WTC11 (cell line): ENCODE data around the gene SHISA7. TPM values are rescaled to one million over a fixed set of nuclear protein-coding genes. Genes with fewer than 3 reads are reported as not detected.

Experiments
- ATAC-seq: fragments of 200-7000 bp; cut with Tn5 transposase; 2 replicates; pipeline ENCODE4 v1.10.0; 2021; ENCODE audit warnings: mild to moderate bottlenecking, moderate library complexity
- Bru-seq: library from RNA; stranded (reverse); fragments of 400-500 nt; gene quantifications from one replicate; lab custom pipeline; 2021; lab: Mats Ljungman, UMichigan
- CTCF ChIA-PET: fragments of 300-600 bp; sonication (Branson Sonifier 250); formaldehyde crosslinking; loops from one replicate; lab custom pipeline; 2021; ENCODE audit warnings: antibody characterized with exemption; lab: Charles Lee
- POLR2A ChIA-PET: fragments of 350-600 bp; sonication (Branson Sonifier 250); formaldehyde crosslinking; loops from one replicate; lab custom pipeline; 2021; ENCODE audit warnings: antibody characterized with exemption; lab: Charles Lee
- DNase-seq: peaks from one replicate; pipeline ENCODE4 v3.0.0; 2021; ENCODE audit warnings: low spot score
- H3K27ac Mint-ChIP-seq: 2 replicates; pipeline ENCODE4 v1.8.0; 2021; ENCODE audit warnings: mixed read lengths
- H3K27me3 Mint-ChIP-seq: 2 replicates; pipeline ENCODE4 v1.8.0; 2021; ENCODE audit warnings: low read depth, mild to moderate bottlenecking, moderate library complexity, mixed read lengths
- H3K36me3 Mint-ChIP-seq: 2 replicates; pipeline ENCODE4 v1.8.0; 2021; ENCODE audit warnings: mixed read lengths
- H3K4me1 Mint-ChIP-seq: 2 replicates; pipeline ENCODE4 v1.8.0; 2022; ENCODE audit warnings: mixed read lengths
- H3K4me3 Mint-ChIP-seq: 2 replicates; pipeline ENCODE4 v1.8.0; 2021; ENCODE audit warnings: mild to moderate bottlenecking, moderate library complexity, mixed read lengths
- H3K9me3 Mint-ChIP-seq: 2 replicates; pipeline ENCODE4 v1.8.0; 2021; ENCODE audit warnings: mixed read lengths
- ELF4 ChIP-seq: sonication (generic); formaldehyde crosslinking; IDR thresholded peaks from 2 replicates; pipeline ENCODE4 v1.8.1; 2022; ENCODE audit warnings: low read depth, mild to moderate bottlenecking, moderate library complexity, missing genetic modification reagents
- FOXK1 ChIP-seq: sonication (generic); formaldehyde crosslinking; IDR thresholded peaks from 2 replicates; pipeline ENCODE4 v1.8.0; 2022; ENCODE audit warnings: mild to moderate bottlenecking, moderate library complexity, missing genetic modification reagents
- GTF2I ChIP-seq: fragments of 250-450 bp; sonication (Bioruptor Pico); conservative IDR thresholded peaks from 2 replicates; pipeline ENCODE4 v1.4.0; 2021; ENCODE audit warnings: mild to moderate bottlenecking
- HMGA2 ChIP-seq: fragments of 250-450 bp; sonication (Bioruptor Pico); IDR thresholded peaks from 2 replicates; pipeline ENCODE4 v1.4.0; 2021; ENCODE audit warnings: mild to moderate bottlenecking, moderate library complexity
- IRF2 ChIP-seq: sonication (generic); formaldehyde crosslinking; IDR thresholded peaks from 2 replicates; pipeline ENCODE4 v1.8.0; 2022; ENCODE audit warnings: low read depth, missing genetic modification reagents, borderline replicate concordance
- JAZF1 ChIP-seq: fragments of 250-450 bp; sonication (Bioruptor Pico); IDR thresholded peaks from 2 replicates; pipeline ENCODE4 v1.9.0; 2021; ENCODE audit warnings: moderate library complexity, mild to moderate bottlenecking, inconsistent platforms
- MYBL2 ChIP-seq: sonication (generic); formaldehyde crosslinking; IDR thresholded peaks from 2 replicates; pipeline ENCODE4 v1.8.1; 2023; ENCODE audit warnings: mild to moderate bottlenecking, moderate library complexity, missing genetic modification reagents
- NFATC4 ChIP-seq: fragments of 250-450 bp; sonication (Bioruptor Pico); IDR thresholded peaks from 2 replicates; pipeline ENCODE4 v1.9.0; 2021; ENCODE audit warnings: mild to moderate bottlenecking
- NR2C2 ChIP-seq: sonication (generic); formaldehyde crosslinking; IDR thresholded peaks from 2 replicates; pipeline ENCODE4 v1.8.0; 2022; ENCODE audit warnings: mild to moderate bottlenecking, missing genetic modification reagents
- RORB ChIP-seq: fragments of 250-450 bp; sonication (Bioruptor Pico); IDR thresholded peaks from 2 replicates; pipeline ENCODE4 v1.9.0; 2021; ENCODE audit warnings: mild to moderate bottlenecking
- TEAD1 ChIP-seq: sonication (generic); formaldehyde crosslinking; IDR thresholded peaks from 2 replicates; pipeline ENCODE4 v1.8.0; 2022; ENCODE audit warnings: mild to moderate bottlenecking, missing genetic modification reagents
- TP53 ChIP-seq: sonication (generic); formaldehyde crosslinking; IDR thresholded peaks from 2 replicates; pipeline ENCODE4 v1.8.1; 2023; ENCODE audit warnings: mild to moderate bottlenecking, missing genetic modification reagents
- ZMAT4 ChIP-seq: fragments of 250-450 bp; sonication (Bioruptor Pico); IDR thresholded peaks from 2 replicates; pipeline ENCODE4 v1.9.0; 2021; ENCODE audit warnings: mild to moderate bottlenecking
- ZNF121 ChIP-seq: sonication (generic); formaldehyde crosslinking; IDR thresholded peaks from 2 replicates; pipeline ENCODE4 v1.8.0; 2023; ENCODE audit warnings: missing genetic modification reagents
- ZNF671 ChIP-seq: fragments of 250-450 bp; sonication (Bioruptor Pico); IDR thresholded peaks from 2 replicates; pipeline ENCODE4 v1.8.0; 2021; ENCODE audit warnings: mild to moderate bottlenecking
- ZSCAN18 ChIP-seq: fragments of 250-450 bp; sonication (Bioruptor Pico); IDR thresholded peaks from 2 replicates; pipeline ENCODE4 v2.1.2; 2022; ENCODE audit warnings: mild to moderate bottlenecking, moderate library complexity
- long read RNA-seq, 3 experiments: library from RNA in 1 of 3; library from capped mRNA in 1 of 3; library from polyadenylated mRNA in 1 of 3; unstranded in 2 of 3; stranded (forward) in 1 of 3; transcript quantifications; one replicate each; pipeline ENCODE4 v2.0.0, GENCODE V29; 2021
- total RNA-seq: library from RNA; stranded (reverse); gene quantifications from 3 replicates; pipeline ENCODE4 v1.2.3, GENCODE V29; 2021
- TF ChIP-seq, protein P1 (sequence below): sonication (generic); formaldehyde crosslinking; IDR thresholded peaks from 2 replicates; pipeline ENCODE4 v1.8.1; 2022; ENCODE audit warnings: mild to moderate bottlenecking, moderate library complexity, missing genetic modification reagents

SHISA7 gene
- total RNA-seq (0.79 to 0.94 TPM (median 0.87 TPM) in 3 replicates), Bru-seq, nascent RNA (percentile 24 among the genes with signal in this experiment)
- long read RNA-seq, experiment 1, partial matches to known transcripts = 0 of 2 reads
- long read RNA-seq, experiment 1, other reads (novel, unspliced or antisense) = 2 of 2 reads
- long read RNA-seq, experiment 2, partial matches to known transcripts = 0 of 2 reads
- long read RNA-seq, experiment 2, other reads (novel, unspliced or antisense) = 2 of 2 reads
- long read RNA-seq, experiment 3 = 0 reads

DNA sequence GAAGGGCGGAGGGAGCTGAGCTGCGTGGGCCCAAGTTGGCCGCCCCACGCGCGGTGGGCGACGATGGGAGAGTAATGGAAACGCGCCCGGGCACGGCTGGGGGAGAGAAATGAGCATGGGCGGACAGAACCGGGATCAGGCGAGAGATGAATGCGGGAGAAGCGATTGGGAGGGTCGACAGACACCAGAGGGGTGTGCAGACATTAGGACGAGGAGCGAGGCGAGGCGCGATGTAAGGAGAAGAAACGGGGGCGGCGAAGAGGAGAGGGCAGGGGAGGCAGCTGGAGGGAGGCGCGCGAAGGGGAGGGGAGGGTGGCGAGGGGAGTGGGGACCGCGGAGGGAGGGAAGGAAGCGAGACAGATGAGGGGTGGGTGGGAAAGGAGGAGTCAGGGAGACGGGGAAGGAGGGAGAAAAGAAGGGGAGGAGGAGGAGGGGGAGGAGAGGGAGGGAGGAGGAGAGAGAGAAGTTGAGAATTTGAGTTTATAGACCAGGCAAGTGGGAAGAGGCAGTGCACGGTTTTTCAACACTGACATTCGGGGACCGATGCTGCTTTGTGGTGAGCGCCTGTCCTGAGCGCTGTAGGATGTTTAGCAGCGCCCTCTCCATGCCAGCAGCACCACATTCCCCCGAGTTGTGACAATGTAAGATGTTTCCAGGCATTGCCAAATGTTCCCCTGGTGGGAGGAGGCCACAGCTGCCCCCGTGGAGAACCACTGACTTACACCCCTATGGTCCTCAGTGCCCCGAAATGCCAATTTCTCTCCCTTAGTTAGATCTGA is at the start of gene SHISA7:
TSS of gene SHISA7 (minus strand) at position 256 of the 779 bp plus-strand sequence. CDS start 437 bp downstream, outside the sequence.
- DNase-seq = no peak
- Mint-ChIP-seq H3K36me3 (no peaks in the 10 kb centered on the region), H3K4me1 (peaks cover 23% of the 10 kb centered on the region), H3K4me3 (peak within 1 kb of the TSS; percentile 68), H3K27ac (no peak within 1 kb of the TSS), H3K9me3 (no peaks in the 10 kb centered on the region), H3K27me3 (no peaks in the 10 kb centered on the region; the same call in 1 of the 2 replicates)
- ChIA-PET POLR2A (no interaction called here), CTCF (interaction anchor here (0.6 to 1.5 kb wide), 3 partner anchors 24 to 36 kb away, joined by 4 read pairs; no protein-coding TSS in a partner anchor)
- TF ChIP-seq ZSCAN18 (CRISPR knock-in tag) = no peak
- TF ChIP-seq HMGA2 (CRISPR knock-in tag) = no peak
- TF ChIP-seq IRF2 = no peak
- TF ChIP-seq TEAD1 (CRISPR knock-in tag) = no peak
- ATAC-seq = no peak

- CTCF ChIA-PET = interaction anchor here (0.8 to 13.5 kb wide), 4 partner anchors 12 to 39 kb away, joined by 3 to 96 read pairs (median 4); partner anchors contain the start of gene ISOC2
- DNase-seq (no peak), ATAC-seq (no peak)
- H3K4me1 Mint-ChIP-seq = peaks cover 7% of the 10 kb centered on the region
- H3K4me3 Mint-ChIP-seq = no peak overlapping the region
- TF ChIP-seq ZMAT4 (CRISPR knock-in tag) (no peak), GTF2I (no peak), MYBL2 (CRISPR knock-in tag) (no peak), JAZF1 (CRISPR knock-in tag) (no peak), RORB (CRISPR knock-in tag) (no peak), ELF4 (CRISPR knock-in tag) (no peak), ZNF121 (CRISPR knock-in tag) (0 out of 2 replicates have a peak, but pooled peaks have one; percentile 12)
- TF ChIP-seq, all 79 proteins: peak for 1
- Mint-ChIP-seq H3K9me3 (no peaks in the 10 kb centered on the region), H3K27me3 (peaks cover 7% of the 10 kb centered on the region), H3K27ac (no peak overlapping the region), H3K36me3 (no peaks in the 10 kb centered on the region)
- POLR2A ChIA-PET = no interaction called here
Measured at GRCh38 chr19:55492362-55492944, 49.4 kb upstream of the SHISA7 start.

DNA sequence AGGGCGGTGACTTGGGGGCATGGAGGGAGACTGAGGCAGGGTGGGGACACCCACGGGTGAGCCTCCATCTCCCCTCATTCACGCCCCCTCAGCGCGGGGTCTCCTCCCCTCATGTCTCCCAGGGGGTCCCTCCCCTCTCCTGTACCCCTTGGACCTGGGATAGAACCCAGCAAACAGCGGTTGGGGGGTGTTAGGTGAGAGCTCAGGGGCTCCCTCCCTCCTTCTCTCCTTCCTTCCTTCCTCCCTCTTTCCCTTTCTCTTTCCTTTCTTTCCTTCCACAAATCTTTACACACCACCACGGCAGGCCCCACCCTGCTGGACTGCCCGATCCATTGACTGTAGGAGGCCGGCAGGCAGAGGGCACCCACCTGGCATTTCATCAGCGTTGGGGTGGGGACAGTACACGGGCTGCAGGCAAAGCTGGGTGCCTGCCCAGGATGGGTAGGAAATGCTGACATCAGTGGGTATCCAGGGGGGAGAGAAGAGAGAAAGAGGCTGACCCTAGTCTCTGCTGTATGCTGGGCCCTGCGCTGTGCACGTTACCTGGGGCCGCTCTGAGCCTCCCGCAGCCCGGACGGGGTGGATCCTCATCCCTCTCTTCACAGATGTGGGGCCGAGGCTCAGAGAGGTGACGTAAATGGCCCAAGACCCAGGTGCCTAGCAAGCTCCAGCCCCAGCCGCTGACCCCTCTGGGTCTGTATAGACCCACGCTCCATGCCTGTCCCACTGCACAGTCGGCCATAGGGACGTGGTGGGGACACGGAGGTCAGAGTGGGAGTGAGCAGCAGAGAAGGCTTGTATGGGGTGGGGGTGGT is 48.7 kb upstream of the SHISA7 start:
- TF ChIP-seq TP53 (CRISPR knock-in tag) = no peak
- TF ChIP-seq, protein P1, sequence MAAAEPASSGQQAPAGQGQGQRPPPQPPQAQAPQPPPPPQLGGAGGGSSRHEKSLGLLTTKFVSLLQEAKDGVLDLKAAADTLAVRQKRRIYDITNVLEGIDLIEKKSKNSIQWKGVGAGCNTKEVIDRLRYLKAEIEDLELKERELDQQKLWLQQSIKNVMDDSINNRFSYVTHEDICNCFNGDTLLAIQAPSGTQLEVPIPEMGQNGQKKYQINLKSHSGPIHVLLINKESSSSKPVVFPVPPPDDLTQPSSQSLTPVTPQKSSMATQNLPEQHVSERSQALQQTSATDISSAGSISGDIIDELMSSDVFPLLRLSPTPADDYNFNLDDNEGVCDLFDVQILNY = no peak
- no peak for TF ChIP-seq NR2C2
- TF ChIP-seq ZNF671 = no peak
- no peak for TF ChIP-seq GTF2I
- no peak for TF ChIP-seq FOXK1
- TF ChIP-seq NFATC4 (CRISPR knock-in tag) = no peak
- TF ChIP-seq HMGA2 (CRISPR knock-in tag) = no peak
- TF ChIP-seq, all 79 proteins: peak for 0
- H3K4me1 Mint-ChIP-seq = peaks cover 14% of the 10 kb centered on the region
- peaks cover 3% of the 10 kb centered on the region for H3K27me3 Mint-ChIP-seq
- POLR2A ChIA-PET = interaction anchor here (0.6 kb wide), 1 partner anchor 57 kb away, joined by 13 read pairs; no protein-coding TSS in a partner anchor
- no peaks in the 10 kb centered on the region for H3K9me3 Mint-ChIP-seq
- CTCF ChIA-PET = interaction anchor here (1.4 to 13.5 kb wide), 2 partner anchors 13 to 24 kb away, joined by 4 to 96 read pairs; no protein-coding TSS in a partner anchor
- H3K27ac Mint-ChIP-seq = no peak overlapping the region
- no peaks in the 10 kb centered on the region for H3K36me3 Mint-ChIP-seq
- DNase-seq (no peak), ATAC-seq (no peak)
- H3K4me3 Mint-ChIP-seq = no peak overlapping the region
